ENCODE measurements around the gene NOD2.

The NOD2 gene

DNA sequence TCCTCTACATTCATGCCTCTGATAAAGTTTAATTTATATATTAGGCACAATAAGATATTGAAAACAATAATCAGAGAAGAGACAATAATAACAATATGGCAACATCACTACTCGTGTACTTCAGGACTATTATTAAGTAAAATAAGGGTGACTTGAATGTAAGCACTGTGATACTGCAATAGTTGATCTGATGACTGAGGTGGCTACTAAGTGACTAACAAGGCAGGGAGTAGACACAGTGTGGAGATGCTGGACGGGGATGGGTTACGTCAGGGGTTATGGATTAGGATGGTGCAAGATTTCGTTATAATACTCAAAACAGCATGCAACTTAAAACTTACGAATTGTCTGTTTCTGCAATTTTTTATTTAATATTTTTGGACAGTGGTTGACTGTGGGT, 81.0 kb downstream of the NOD2 start:
- TF ChIP-seq, protein P1, sequence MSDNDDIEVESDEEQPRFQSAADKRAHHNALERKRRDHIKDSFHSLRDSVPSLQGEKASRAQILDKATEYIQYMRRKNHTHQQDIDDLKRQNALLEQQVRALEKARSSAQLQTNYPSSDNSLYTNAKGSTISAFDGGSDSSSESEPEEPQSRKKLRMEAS (IDR thresholded peaks at IDR 0.05; ENCODE audit: low read depth, low read length) = no peak
- TF ChIP-seq MYC (IDR thresholded peaks at IDR 0.05; ENCODE audit: low read depth, low read length) = no peak
- no peak for TF ChIP-seq POLR2A (IDR thresholded peaks at IDR 0.05; ENCODE audit: extremely low read depth, insufficient read length)
- TF ChIP-seq, protein P2, sequence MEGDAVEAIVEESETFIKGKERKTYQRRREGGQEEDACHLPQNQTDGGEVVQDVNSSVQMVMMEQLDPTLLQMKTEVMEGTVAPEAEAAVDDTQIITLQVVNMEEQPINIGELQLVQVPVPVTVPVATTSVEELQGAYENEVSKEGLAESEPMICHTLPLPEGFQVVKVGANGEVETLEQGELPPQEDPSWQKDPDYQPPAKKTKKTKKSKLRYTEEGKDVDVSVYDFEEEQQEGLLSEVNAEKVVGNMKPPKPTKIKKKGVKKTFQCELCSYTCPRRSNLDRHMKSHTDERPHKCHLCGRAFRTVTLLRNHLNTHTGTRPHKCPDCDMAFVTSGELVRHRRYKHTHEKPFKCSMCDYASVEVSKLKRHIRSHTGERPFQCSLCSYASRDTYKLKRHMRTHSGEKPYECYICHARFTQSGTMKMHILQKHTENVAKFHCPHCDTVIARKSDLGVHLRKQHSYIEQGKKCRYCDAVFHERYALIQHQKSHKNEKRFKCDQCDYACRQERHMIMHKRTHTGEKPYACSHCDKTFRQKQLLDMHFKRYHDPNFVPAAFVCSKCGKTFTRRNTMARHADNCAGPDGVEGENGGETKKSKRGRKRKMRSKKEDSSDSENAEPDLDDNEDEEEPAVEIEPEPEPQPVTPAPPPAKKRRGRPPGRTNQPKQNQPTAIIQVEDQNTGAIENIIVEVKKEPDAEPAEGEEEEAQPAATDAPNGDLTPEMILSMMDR (IDR thresholded peaks at IDR 0.05; ENCODE audit: low read depth, low read length) = no peak
- no peak overlapping the region for H3K4me3 ChIP-seq (ENCODE audit: low read depth, low read length)
- DNase-seq (ENCODE audit: low read depth) = no peak

GRCh38 chr16:50774960-50775359, 81.6 kb downstream of the NOD2 start:
- no peak overlapping the region for H3K4me3 ChIP-seq (ENCODE audit: low read depth, low read length)
- DNase-seq (ENCODE audit: low read depth) = no peak
- TF ChIP-seq, protein P2 (IDR thresholded peaks at IDR 0.05; ENCODE audit: low read depth, low read length) = no peak
- TF ChIP-seq MYC (IDR thresholded peaks at IDR 0.05; ENCODE audit: low read depth, low read length) = no peak
- no peak for TF ChIP-seq POLR2A (IDR thresholded peaks at IDR 0.05; ENCODE audit: extremely low read depth, insufficient read length)
- TF ChIP-seq, protein P1 (IDR thresholded peaks at IDR 0.05; ENCODE audit: low read depth, low read length) = no peak

DNA sequence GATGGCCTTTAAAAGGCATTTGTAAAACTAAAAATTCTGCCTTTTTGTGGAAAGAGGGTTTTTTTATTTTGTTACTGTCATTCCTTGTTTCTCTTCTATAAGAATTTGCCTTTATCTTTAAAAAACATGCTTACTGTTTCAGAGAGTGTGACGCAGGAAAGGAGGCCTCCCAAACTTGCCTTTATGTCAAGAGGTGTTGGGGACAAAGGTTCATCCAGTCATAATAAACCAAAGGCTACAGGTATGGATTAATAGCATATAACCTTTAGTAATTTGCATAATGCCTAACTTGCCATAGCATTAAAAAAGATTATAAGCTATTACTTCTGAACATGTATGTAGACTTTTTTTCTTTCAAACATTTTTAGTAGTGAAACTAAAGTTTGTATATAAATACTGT, 82.6 kb downstream of the NOD2 start:
- no peak for DNase-seq (ENCODE audit: low read depth)
- no peak overlapping the region for H3K4me3 ChIP-seq (ENCODE audit: low read depth, low read length)
- TF ChIP-seq POLR2A (IDR thresholded peaks at IDR 0.05; ENCODE audit: extremely low read depth, insufficient read length) (no peak), MYC (IDR thresholded peaks at IDR 0.05; ENCODE audit: low read depth, low read length) (no peak)
- TF ChIP-seq, protein P2 (IDR thresholded peaks at IDR 0.05; ENCODE audit: low read depth, low read length) = no peak
- TF ChIP-seq, protein P1 (IDR thresholded peaks at IDR 0.05; ENCODE audit: low read depth, low read length) = no peak

DNA sequence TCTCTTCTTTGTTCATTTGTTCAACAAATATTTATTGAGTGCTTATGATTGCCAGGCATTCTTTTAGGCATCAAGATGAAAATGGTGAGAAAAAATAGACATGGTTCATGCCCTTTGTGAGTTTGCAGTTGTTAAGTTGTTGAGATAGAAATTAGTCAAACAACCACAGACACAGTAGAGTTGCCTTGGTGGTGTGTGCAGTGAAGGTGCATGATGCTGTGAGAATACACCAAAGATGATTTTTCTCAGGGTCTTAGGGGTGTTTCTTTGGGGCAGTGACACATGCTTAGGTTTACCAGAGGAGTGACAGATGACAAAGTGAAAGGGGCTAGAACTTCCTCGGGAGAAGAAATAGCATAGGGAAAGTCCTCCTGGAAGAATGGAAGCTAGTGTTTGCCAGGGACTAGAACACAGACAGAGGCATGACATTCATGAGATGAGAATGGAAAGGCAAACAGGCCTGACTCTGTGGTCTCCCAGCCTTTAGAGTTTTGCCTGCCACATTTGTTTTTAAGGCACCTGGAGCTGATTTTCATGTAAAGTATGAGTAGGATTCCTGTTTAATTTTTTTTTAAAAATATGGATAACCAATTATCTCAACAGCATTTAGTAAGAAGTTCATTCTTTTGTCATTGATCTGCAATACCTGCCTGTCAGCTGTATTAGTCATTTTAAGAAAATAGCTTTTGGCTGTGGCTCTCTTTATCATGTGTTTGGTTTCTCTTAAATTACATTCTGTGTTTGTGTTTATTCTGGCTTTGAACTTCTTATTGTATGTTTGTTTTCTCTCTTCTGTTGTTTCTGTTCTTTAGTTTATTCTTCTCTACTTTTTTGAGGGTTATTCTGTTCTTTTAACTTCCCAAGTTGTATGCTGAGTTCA, 85.1 kb downstream of the NOD2 start:
- TF ChIP-seq POLR2A (IDR thresholded peaks at IDR 0.05; ENCODE audit: extremely low read depth, insufficient read length) = no peak
- no peak for TF ChIP-seq MYC (IDR thresholded peaks at IDR 0.05; ENCODE audit: low read depth, low read length)
- TF ChIP-seq, protein P2 (IDR thresholded peaks at IDR 0.05; ENCODE audit: low read depth, low read length) = no peak
- TF ChIP-seq, protein P1 (IDR thresholded peaks at IDR 0.05; ENCODE audit: low read depth, low read length) = no peak
- DNase-seq (ENCODE audit: low read depth) = no peak
- H3K4me3 ChIP-seq (ENCODE audit: low read depth, low read length) = no peak overlapping the region

- peak; percentile 9 for DNase-seq (ENCODE audit: low read depth)
- H3K4me3 ChIP-seq (ENCODE audit: low read depth, low read length) = no peak overlapping the region
- TF ChIP-seq, protein P2 (IDR thresholded peaks at IDR 0.05; ENCODE audit: low read depth, low read length) = peak; percentile 30
- no peak for TF ChIP-seq MYC (IDR thresholded peaks at IDR 0.05; ENCODE audit: low read depth, low read length)
These were observed 87.6 kb downstream of the NOD2 start for GRCh38 chr16:50781043-50781442.
